ENCODE measurements around the gene RPRM.

RPRM gene

DNA sequence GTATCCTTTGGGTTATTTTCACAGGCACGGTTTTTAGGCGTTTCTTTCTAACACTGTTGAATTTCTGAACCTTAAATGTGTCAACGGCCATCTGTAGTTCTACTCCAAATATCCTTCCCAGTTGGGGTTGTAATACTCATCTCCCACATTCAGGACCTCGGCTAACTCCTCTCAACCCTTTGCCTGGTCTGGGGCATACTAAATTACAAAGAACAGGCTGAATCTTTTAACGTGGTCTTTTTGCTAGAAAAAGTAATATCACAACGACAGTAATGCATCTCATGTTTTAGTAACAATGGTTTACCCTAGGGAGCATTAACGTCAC lies 2.1 kb downstream of the RPRM start:
- no peak overlapping the region for H3K27ac ChIP-seq
- TF ChIP-seq ZFX (IDR thresholded peaks at IDR 0.05), result no peak
- TF ChIP-seq, protein P1, sequence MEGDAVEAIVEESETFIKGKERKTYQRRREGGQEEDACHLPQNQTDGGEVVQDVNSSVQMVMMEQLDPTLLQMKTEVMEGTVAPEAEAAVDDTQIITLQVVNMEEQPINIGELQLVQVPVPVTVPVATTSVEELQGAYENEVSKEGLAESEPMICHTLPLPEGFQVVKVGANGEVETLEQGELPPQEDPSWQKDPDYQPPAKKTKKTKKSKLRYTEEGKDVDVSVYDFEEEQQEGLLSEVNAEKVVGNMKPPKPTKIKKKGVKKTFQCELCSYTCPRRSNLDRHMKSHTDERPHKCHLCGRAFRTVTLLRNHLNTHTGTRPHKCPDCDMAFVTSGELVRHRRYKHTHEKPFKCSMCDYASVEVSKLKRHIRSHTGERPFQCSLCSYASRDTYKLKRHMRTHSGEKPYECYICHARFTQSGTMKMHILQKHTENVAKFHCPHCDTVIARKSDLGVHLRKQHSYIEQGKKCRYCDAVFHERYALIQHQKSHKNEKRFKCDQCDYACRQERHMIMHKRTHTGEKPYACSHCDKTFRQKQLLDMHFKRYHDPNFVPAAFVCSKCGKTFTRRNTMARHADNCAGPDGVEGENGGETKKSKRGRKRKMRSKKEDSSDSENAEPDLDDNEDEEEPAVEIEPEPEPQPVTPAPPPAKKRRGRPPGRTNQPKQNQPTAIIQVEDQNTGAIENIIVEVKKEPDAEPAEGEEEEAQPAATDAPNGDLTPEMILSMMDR (conservative IDR thresholded peaks at IDR 0.05), result no peak

DNA sequence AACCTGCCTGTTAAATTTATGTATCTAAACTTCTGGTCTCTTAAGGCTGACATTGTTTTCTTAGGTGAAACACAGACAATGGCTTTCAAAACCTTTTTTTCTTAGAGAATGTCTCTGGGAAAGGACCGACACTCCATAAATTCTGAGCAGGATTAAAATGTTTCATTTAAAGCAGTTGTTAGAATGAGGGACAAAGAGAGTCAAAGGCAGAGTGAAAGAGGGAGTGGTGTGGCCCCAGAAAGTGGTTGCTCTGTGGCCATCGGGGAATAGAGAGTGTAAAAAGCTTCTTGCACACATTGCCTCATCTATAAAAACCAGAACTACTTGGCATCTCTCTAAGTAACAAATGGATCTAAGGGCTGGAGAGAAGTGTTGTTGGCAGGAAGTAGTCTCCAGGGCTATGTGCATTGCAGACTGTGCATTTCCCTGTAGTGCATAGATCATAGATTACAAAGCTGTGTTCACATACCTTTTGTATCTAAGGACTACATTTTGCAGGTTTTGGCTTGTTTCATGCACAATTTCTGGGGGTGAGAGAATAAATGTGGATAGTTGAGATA lies 3.6 kb downstream of the RPRM start:
- no peak for TF ChIP-seq ZFX (IDR thresholded peaks at IDR 0.05)
- TF ChIP-seq, protein P1 (conservative IDR thresholded peaks at IDR 0.05), result no peak
- no peak overlapping the region for H3K27ac ChIP-seq

DNA sequence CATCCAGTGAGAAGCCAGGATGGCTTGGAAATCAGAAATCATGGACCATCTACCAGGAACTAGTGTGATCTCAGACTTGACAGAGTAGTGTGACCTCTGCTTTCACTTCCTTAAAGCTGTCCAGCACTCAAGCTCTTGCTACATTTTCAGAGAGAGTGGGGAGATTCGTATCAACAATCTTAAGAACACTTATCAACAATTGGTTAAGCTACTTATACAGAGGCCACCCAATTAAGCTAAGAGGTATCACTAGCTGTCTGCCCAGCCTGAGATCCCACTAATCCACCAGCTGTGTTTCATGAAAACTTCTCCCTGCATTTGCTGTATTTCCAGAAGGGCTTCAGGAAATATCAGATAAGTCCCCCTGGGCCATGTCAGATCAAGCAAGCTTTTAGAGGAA lies 4.2 kb downstream of the RPRM start:
- TF ChIP-seq ZFX (IDR thresholded peaks at IDR 0.05), result no peak
- TF ChIP-seq, protein P1 (conservative IDR thresholded peaks at IDR 0.05), result no peak

DNA sequence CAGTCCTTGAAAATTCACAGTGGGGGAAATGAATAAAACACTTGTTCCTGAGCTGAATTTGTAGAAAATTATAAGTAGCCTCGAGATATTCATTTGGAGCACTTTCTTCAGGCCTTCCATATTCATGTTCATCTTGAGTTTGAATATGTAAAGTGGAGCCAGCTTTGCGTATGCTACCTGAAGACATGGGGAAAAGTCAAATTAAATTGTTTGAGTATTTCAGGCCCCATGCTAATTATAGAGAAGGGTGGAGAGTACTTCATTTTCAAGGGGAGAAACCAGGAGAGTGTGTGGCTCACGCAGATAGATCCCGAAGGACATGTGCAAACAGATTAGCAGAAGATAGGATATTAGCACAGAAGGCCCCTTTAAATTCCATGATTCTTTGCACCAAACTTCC lies 7.7 kb downstream of the RPRM start:
- no peak overlapping the region for H3K27ac ChIP-seq
- TF ChIP-seq ZFX (IDR thresholded peaks at IDR 0.05), result no peak
- TF ChIP-seq, protein P1 (conservative IDR thresholded peaks at IDR 0.05), result no peak

More for the DNA sequence above, 4.2 kb downstream of the RPRM start:
- H3K27ac ChIP-seq, result no peak overlapping the region

DNA sequence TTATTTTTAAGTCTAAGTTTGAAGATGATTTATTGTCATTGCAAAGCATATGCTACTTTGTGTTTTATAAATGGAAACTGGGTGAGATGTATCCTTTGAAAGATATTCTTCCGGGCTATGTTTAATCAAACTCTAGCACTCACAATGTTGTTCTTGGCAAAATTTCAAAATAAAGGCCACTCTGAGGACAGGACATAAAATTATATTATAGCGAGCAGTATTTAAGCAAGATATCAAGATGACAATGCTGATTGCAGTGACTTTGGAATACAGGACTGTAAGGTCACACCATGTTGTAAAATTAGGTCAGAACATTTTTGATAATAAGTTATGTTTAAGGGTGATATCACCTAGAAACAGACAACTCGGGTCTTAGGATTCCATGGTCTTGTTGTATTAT lies 14.2 kb downstream of the RPRM start:
- no peak for TF ChIP-seq ZFX (IDR thresholded peaks at IDR 0.05)
- TF ChIP-seq, protein P1 (conservative IDR thresholded peaks at IDR 0.05), result no peak
- H3K27ac ChIP-seq, result no peak overlapping the region

DNA sequence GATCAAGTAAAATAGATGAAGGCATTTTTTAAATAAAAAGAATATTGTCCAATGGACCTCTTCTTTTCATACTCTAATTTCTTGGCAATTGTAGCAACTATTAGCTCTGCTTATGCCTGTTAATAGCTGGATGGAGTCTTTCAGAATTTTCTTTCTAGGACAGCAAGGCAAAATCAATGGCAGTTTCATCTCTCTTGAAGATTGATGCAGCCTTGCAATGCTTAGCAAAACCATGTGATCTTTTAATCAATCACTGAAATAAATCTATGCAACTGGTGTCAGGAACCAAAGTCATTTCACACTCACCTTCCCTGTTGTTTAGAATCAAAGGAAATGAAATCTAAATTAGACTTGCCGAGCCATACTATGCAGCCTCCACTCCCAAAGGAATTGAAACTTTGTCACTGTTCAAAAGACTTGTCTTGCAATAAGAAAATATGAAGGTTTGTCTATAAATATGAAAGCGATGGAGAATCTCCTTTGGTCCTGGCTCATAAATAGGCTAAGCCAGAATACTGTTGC lies 16.2 kb downstream of the RPRM start:
- TF ChIP-seq ZFX (IDR thresholded peaks at IDR 0.05), result no peak
- TF ChIP-seq, protein P1 (conservative IDR thresholded peaks at IDR 0.05), result no peak
- H3K27ac ChIP-seq, result no peak overlapping the region

DNA sequence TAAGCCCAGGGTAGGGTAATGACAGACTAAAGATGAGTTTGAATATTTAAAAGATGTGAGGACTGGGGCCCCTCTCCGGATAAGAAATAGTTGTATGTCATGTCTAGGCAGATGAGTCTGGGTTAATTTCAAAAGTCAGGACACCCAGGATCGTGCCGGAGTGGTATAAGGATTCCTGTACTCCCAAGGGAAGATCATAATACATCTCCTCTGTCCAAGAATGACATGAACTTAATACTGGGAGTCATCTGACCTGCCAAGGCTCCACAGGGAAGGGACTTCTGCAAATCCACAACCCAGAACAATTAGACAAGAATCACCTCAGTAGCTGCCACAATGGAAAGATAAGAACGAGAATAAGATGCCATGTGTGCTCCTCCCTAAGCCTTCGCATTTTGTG lies 17.1 kb downstream of the RPRM start:
- TF ChIP-seq, protein P1 (conservative IDR thresholded peaks at IDR 0.05), result no peak
- TF ChIP-seq ZFX (IDR thresholded peaks at IDR 0.05), result no peak
- no peak overlapping the region for H3K27ac ChIP-seq

Measured in C4-2B (cell line).